Prostate gland (tissue), 2 donors: ENCODE measurements around the gene ANKAR. TPM values are rescaled to one million over a fixed set of nuclear protein-coding genes. Genes with fewer than 3 reads are reported as not detected.

Experiments used
- DNase-seq: peaks from one replicate; pipeline ENCODE4 v3.0.0-alpha.2; 2019; ENCODE audit warnings: low spot score
- H3K27ac ChIP-seq, 2 donors: fragments of 200-600 bp; sonication (generic); 2 replicates each; pipeline ENCODE4 v1.5.1; 2017 to 2019
- H3K27me3 ChIP-seq: fragments of 200-600 bp; sonication (generic); replicated peaks from 2 replicates; pipeline ENCODE4 v1.5.1; 2019; ENCODE audit not compliant: insufficient read depth
- H3K36me3 ChIP-seq, 2 donors: fragments of 200-600 bp; sonication (generic); 1 replicate in 1 of 2; 2 replicates in 1 of 2; pipeline versions ENCODE4 v1.5.1 to v1.8.1; 2017 to 2019
- H3K4me1 ChIP-seq: fragments of 200-600 bp; sonication (generic); replicated peaks from 2 replicates; pipeline ENCODE4 v1.5.1; 2019
- H3K4me3 ChIP-seq, 2 donors: fragments of 200-600 bp; sonication (generic); 2 replicates each; pipeline ENCODE4 v1.5.1; 2017 to 2019
- H3K9me3 ChIP-seq: fragments of 200-600 bp; sonication (generic); 2 replicates; pipeline ENCODE4 v1.5.1; 2017
- POLR2A ChIP-seq: fragments of 450-650 bp; IDR thresholded peaks from one replicate; pipeline ENCODE4 v1.6.1; 2016; ENCODE audit warnings: antibody characterized with exemption, mild to moderate bottlenecking
- POLR2AphosphoS5 ChIP-seq: sonication (generic); formaldehyde crosslinking; IDR thresholded peaks from one replicate; pipeline ENCODE4 v1.6.1; 2017; ENCODE audit warnings: antibody characterized with exemption
- WGBS: methylation state at CpG from one replicate; pipeline ENCODE4 v1.1.5; 2018; 5-methylcytosine and 5-hydroxymethylcytosine counted together
- intact Hi-C: fragments of 100-400 bp; cut with DNase I; formaldehyde crosslinking; loops from one replicate; pipeline ENCODE4 v1.14.2; 2022
- total RNA-seq, 2 donors: library from RNA; depleted of rRNA; stranded (reverse); fragments of >200 nt; gene quantifications; one replicate each; pipeline ENCODE4 v1.1.0, GENCODE V29; 2016
- TF ChIP-seq, protein P1 (sequence below), 4 experiments: fragments of 200-600 bp in 2 of 4; fragments of 450-650 bp in 2 of 4; sonication (generic) in 2 of 4; IDR thresholded peaks; 1 replicate in 3 of 4; 2 replicates in 1 of 4; pipeline ENCODE4 v1.5.1; 2016 to 2019; ENCODE audit warnings: antibody characterized with exemption in 4 of 4, mild to moderate bottlenecking in 2 of 4, moderate library complexity in 2 of 4

Gene ANKAR
- total RNA-seq, 2 donors from 2014 or later: 10.3 to 13.5 TPM

DNA sequence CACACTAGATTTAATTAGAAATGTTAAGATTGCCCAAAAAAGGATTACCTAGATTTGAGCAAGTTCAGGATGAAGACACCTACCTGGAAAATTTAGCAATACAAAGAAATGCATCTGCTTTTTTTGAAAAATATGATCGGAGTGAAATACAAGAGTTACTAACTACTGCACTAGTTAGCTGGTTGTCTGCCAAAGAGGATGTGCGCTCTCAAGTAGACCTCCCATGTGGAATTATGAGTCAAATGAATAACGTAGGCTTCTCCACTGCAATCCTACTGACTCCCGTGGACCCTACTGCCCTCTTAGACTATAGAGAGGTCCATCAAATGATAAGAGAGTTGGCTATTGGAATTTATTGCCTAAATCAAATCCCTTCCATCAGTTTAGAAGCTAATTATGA lies 2.0 kb downstream of the ANKAR start:
- 84% methylated on average over 4 of the region's 4 CpGs for WGBS
- Histone ChIP-seq H3K27me3 (no peaks in the 10 kb centered on the region), H3K36me3 (no peaks in the 10 kb centered on the region), H3K27ac (no peak overlapping the region), H3K4me1 (no peaks in the 10 kb centered on the region), H3K4me3 (no peak overlapping the region), H3K9me3 (no peaks in the 10 kb centered on the region)
- DNase-seq: no peak
- TF ChIP-seq POLR2A: no peak
- intact Hi-C loops: loop anchor here (10.0 kb wide), 1 partner anchor 388 kb away; the partner anchor contains the start of gene MSTN

DNA sequence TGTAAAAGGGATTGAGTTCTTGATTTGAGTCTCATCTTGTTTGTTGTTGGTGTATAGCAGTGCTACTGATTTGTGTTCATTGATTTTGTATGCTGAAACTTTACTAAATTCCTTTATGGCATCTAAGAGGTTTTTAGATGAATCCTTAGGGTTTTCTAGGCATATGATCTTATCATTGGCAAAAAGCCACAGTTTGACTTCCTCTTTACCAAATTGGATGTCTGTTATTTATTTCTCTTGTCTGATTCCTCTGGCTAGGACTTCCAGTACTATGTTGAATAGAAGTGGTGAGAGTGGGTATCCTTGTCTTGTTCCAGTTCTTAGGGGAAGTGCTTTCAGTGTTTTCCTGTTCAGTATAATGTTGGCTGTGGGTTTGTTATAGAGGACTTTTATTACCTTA lies 4.8 kb downstream of the ANKAR start:
- Histone ChIP-seq H3K9me3 (no peaks in the 10 kb centered on the region), H3K4me1 (no peaks in the 10 kb centered on the region), H3K27me3 (no peaks in the 10 kb centered on the region), H3K4me3 (no peak overlapping the region), H3K27ac (no peak overlapping the region), H3K36me3 (no peaks in the 10 kb centered on the region)
- no peak for DNase-seq
- intact Hi-C loops: loop anchor here (10.0 kb wide), 1 partner anchor 386 kb away; the partner anchor contains the start of gene MSTN
- TF ChIP-seq POLR2A (no peak), POLR2AphosphoS5 (no peak)
- TF ChIP-seq, protein P1, sequence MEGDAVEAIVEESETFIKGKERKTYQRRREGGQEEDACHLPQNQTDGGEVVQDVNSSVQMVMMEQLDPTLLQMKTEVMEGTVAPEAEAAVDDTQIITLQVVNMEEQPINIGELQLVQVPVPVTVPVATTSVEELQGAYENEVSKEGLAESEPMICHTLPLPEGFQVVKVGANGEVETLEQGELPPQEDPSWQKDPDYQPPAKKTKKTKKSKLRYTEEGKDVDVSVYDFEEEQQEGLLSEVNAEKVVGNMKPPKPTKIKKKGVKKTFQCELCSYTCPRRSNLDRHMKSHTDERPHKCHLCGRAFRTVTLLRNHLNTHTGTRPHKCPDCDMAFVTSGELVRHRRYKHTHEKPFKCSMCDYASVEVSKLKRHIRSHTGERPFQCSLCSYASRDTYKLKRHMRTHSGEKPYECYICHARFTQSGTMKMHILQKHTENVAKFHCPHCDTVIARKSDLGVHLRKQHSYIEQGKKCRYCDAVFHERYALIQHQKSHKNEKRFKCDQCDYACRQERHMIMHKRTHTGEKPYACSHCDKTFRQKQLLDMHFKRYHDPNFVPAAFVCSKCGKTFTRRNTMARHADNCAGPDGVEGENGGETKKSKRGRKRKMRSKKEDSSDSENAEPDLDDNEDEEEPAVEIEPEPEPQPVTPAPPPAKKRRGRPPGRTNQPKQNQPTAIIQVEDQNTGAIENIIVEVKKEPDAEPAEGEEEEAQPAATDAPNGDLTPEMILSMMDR (IDR thresholded peaks at IDR 0.05): no peak

DNA sequence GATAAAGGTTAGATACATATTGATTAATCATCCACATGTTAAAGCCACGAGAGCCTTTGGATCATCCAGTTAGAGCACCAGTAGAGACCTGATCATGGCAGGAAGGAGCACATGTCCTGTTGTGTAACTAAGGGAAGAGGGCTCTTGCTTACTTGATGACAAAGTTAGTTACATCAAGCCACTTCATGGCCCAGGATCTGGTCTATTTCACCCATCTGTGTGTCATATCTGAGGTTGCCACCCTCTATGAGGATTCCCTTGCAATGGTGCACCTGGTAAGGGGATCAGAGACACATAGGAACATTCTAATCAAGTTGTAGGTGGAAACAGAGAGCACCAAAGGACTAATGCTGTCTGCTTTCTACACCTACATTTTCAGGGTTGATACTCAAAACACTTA lies 6.7 kb downstream of the ANKAR start:
- no peaks in the 10 kb centered on the region for H3K4me1 ChIP-seq
- H3K4me3 ChIP-seq: no peak overlapping the region
- WGBS: 96% methylated on average over 1 of the region's 1 CpG
- no peak for DNase-seq
- intact Hi-C loops: no loop called here
- TF ChIP-seq POLR2A (no peak), POLR2AphosphoS5 (no peak)
- TF ChIP-seq, protein P1 (IDR thresholded peaks at IDR 0.05): no peak
- H3K27ac ChIP-seq: no peak overlapping the region
- H3K36me3 ChIP-seq: no peaks in the 10 kb centered on the region
- H3K27me3 ChIP-seq: no peaks in the 10 kb centered on the region
- H3K9me3 ChIP-seq: no peaks in the 10 kb centered on the region

DNA sequence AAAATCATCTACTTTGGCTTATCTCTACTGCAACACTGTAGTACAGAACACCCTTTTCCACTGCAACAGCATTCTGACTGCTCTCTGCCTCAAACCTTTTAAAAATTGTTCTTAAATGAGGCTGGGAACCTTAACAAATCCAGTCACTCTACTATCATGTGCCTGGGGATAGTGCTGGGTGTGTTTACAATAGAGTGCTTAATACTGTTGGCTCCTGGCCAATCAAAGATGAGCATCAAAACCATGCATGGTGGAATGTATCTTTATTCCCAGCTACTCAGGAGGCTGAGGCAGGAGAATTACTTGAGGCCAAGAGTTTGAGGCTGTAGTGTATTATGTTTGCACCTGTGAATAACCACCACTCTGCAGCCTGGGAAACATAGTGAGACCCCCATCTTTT lies 7.4 kb downstream of the ANKAR start:
- DNase-seq: no peak
- intact Hi-C loops: no loop called here
- no peak overlapping the region for H3K4me3 ChIP-seq
- no peaks in the 10 kb centered on the region for H3K36me3 ChIP-seq
- H3K4me1 ChIP-seq: no peaks in the 10 kb centered on the region
- H3K9me3 ChIP-seq: no peaks in the 10 kb centered on the region
- no peaks in the 10 kb centered on the region for H3K27me3 ChIP-seq
- H3K27ac ChIP-seq: no peak overlapping the region
- TF ChIP-seq POLR2A (no peak), POLR2AphosphoS5 (no peak)
- TF ChIP-seq, protein P1 (IDR thresholded peaks at IDR 0.05): no peak

DNA sequence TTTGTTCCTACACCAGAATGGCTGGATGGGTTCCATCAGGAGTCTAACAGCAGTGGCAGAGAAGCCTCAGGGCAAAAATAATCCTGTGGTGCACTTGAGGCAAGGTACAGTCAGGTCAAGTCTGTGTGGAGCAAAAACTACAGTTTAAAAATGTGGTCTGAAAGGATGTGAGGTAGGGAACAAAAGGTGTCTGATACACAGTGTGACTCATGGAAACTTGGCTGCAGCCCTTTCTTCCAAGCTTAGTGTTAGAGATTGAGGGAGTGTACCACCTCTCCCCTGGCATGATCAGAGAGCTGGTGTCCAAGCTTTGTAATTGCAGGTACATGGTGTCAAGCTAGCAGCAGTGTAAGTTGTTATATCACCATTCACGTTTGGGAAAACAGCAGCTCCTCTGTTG lies 8.9 kb downstream of the ANKAR start:
- no peak overlapping the region for H3K4me3 ChIP-seq
- no peak for DNase-seq
- no peaks in the 10 kb centered on the region for H3K9me3 ChIP-seq
- H3K27me3 ChIP-seq: no peaks in the 10 kb centered on the region
- H3K27ac ChIP-seq: no peak overlapping the region
- 70% methylated on average over 1 of the region's 1 CpG for WGBS
- H3K4me1 ChIP-seq: no peaks in the 10 kb centered on the region
- TF ChIP-seq POLR2A (no peak), POLR2AphosphoS5 (no peak)
- TF ChIP-seq, protein P1 (IDR thresholded peaks at IDR 0.05): no peak
- intact Hi-C loops: no loop called here
- H3K36me3 ChIP-seq: no peaks in the 10 kb centered on the region
